ENCODE measurements around the gene ZNF19. TPM values are rescaled to one million over a fixed set of nuclear protein-coding genes. Genes with fewer than 3 reads are reported as not detected.

The ZNF19 gene
- total RNA-seq, 2 donors from 2014 or later: 3.6 to 5.9 TPM

DNA sequence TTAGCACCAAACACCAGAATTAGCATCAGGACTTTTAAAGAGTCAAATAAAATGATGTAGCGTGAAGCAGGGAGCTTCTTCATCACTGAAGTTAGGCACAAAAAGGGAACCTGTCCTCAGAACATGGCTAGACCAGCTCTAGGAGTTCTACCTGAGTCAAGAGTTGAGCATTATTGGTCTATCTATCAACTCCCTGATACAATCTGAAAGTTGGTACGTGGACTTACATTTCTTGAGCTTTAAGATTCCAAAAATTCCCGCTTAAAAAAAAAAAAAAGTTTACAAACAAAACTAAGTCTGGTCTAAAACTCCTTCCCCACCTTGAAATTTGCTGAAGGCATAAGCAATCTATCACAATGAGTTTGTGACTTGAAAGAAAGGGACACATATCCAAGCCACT, 59.5 kb downstream of the ZNF19 start:
- 63 to 73% methylated on average over 3 of the region's 3 CpGs for WGBS, 2 donors
- ATAC-seq (no peak), DNase-seq (no peak)
- TF ChIP-seq POLR2A (IDR thresholded peaks at IDR 0.05): no peak
- TF ChIP-seq, protein P1, sequence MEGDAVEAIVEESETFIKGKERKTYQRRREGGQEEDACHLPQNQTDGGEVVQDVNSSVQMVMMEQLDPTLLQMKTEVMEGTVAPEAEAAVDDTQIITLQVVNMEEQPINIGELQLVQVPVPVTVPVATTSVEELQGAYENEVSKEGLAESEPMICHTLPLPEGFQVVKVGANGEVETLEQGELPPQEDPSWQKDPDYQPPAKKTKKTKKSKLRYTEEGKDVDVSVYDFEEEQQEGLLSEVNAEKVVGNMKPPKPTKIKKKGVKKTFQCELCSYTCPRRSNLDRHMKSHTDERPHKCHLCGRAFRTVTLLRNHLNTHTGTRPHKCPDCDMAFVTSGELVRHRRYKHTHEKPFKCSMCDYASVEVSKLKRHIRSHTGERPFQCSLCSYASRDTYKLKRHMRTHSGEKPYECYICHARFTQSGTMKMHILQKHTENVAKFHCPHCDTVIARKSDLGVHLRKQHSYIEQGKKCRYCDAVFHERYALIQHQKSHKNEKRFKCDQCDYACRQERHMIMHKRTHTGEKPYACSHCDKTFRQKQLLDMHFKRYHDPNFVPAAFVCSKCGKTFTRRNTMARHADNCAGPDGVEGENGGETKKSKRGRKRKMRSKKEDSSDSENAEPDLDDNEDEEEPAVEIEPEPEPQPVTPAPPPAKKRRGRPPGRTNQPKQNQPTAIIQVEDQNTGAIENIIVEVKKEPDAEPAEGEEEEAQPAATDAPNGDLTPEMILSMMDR (IDR thresholded peaks at IDR 0.05): no peak
- no peaks in the 10 kb centered on the region for H3K36me3 ChIP-seq (replicated peaks in 1 of 2; ENCODE audit: insufficient read depth in 1 of 2, low read depth in 2 of 2)
- no peaks in the 10 kb centered on the region for H3K27me3 ChIP-seq
- no peak overlapping the region for H3K27ac ChIP-seq
- intact Hi-C loops (cut with DNase I): no loop called here
- no peaks in the 10 kb centered on the region for H3K4me1 ChIP-seq
- H3K9me3 ChIP-seq: no peaks in the 10 kb centered on the region
- H3K4me3 ChIP-seq: no peak overlapping the region

DNA sequence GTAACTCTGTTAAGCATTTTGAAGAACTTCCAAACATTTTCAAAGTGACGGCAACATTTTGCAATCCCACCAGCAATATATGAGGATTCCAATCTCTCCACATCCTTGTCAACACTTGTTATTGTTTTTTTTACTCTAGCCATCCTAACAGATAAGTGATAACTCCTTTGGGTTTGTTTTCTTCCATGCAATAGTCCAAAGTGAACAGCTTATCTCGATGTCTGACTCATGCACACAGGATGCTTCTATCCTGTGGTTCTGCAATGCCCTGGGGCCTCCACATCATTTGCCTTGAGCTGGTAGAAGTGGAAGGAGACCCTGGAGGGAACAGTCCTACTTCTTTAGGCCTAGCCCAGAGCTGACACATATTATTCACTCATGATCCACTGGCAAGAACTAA, 60.2 kb downstream of the ZNF19 start:
- no peak for TF ChIP-seq POLR2A (IDR thresholded peaks at IDR 0.05)
- TF ChIP-seq, protein P1 (IDR thresholded peaks at IDR 0.05): no peak
- intact Hi-C loops (cut with DNase I): no loop called here
- Histone ChIP-seq H3K27ac (no peak overlapping the region), H3K9me3 (no peaks in the 10 kb centered on the region), H3K36me3 (replicated peaks in 1 of 2; ENCODE audit: insufficient read depth in 1 of 2, low read depth in 2 of 2) (no peaks in the 10 kb centered on the region), H3K4me1 (no peaks in the 10 kb centered on the region), H3K4me3 (no peak overlapping the region), H3K27me3 (no peaks in the 10 kb centered on the region)
- WGBS, 2 donors: 69 to 83% methylated on average over 2 of the region's 2 CpGs
- DNase-seq (no peak), ATAC-seq (no peak)

DNA sequence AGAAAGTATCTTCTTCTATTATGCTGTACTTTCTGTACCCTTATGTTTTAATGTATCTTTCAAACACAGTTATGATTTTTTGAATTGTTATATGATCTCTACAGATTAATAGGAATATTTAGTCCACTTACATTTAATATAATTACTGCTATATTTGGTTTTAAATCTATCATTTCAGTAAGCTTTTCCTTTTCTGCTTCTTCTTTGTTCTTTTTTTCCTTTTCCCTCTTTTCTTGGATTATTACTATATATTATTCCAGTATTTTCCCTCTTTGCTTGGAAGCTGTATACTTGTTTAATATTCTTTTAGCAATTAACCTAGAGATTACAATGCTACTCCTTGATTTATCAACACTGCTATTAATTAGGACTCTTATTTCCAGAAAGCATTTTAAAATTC, 60.7 kb downstream of the ZNF19 start:
- H3K4me1 ChIP-seq: no peaks in the 10 kb centered on the region
- no peak overlapping the region for H3K4me3 ChIP-seq
- no peaks in the 10 kb centered on the region for H3K9me3 ChIP-seq
- TF ChIP-seq, protein P1 (IDR thresholded peaks at IDR 0.05): no peak
- TF ChIP-seq POLR2A (IDR thresholded peaks at IDR 0.05): no peak
- no peaks in the 10 kb centered on the region for H3K36me3 ChIP-seq (replicated peaks in 1 of 2; ENCODE audit: insufficient read depth in 1 of 2, low read depth in 2 of 2)
- no peaks in the 10 kb centered on the region for H3K27me3 ChIP-seq
- ATAC-seq: no peak
- intact Hi-C loops (cut with DNase I): no loop called here
- DNase-seq: no peak
- H3K27ac ChIP-seq: no peak overlapping the region

DNA sequence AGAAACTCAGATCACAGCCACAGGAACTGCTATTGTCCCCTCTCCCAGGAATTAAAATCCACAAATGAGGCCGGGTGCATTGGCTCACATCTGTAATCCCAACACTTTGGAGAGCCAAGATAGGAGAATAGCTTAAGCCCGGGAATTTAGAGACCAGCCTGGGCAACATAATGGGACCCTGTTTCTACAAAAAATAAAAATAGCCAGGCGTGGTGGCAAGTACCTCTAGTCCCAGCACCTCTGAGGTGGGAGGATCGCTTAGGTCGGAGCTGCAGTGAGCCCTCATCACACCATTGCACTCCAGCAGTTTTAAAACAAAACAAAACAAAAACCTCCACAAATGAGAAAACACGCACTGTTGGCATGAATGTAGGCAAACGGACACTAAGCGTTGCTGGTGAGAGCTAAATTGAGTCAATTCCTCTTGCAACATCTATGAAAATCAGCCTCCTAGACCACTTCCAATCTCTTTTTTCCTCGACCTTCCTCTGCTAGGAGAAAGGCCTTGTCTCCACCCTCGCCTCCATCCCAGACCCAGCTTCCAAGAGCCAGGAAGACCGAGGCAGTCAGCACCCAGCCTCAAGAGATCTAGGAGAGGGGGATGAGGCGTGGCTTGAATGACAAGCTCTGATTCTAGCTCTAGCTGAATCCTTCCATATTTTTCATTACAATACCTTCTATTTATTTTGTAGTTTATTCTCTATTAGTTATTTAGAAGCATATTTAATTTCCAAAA, 62.1 kb downstream of the ZNF19 start:
- H3K27me3 ChIP-seq: no peaks in the 10 kb centered on the region
- no peaks in the 10 kb centered on the region for H3K4me1 ChIP-seq
- TF ChIP-seq, protein P1 (IDR thresholded peaks at IDR 0.05): no peak
- no peak for TF ChIP-seq POLR2A (IDR thresholded peaks at IDR 0.05)
- DNase-seq: no peak
- H3K9me3 ChIP-seq: no peaks in the 10 kb centered on the region
- 48 to 56% methylated on average over 12 of the region's 12 CpGs for WGBS, 2 donors
- H3K27ac ChIP-seq: peak overlapping the region in 1 of 4 donors; percentile 55
- intact Hi-C loops (cut with DNase I): no loop called here
- no peak overlapping the region for H3K4me3 ChIP-seq
- H3K36me3 ChIP-seq (replicated peaks in 1 of 2; ENCODE audit: insufficient read depth in 1 of 2, low read depth in 2 of 2): no peaks in the 10 kb centered on the region
- ATAC-seq: no peak

Measured in body of pancreas (tissue), 4 donors.